ENCODE results near the gene CCNB1. TPM values are rescaled to one million over a fixed set of nuclear protein-coding genes. Genes with fewer than 3 reads are reported as not detected.
"Not testable (repeated sequence)": the region's sequence is repeated elsewhere in the genome, so short reads cannot be mapped to it uniquely, and the experiment has no call there.

Gene CCNB1
- total and polyA plus RNA-seq, 8 donors, result 6.2 to 34.4 (median 14.4) TPM; not detected in 1

DNA sequence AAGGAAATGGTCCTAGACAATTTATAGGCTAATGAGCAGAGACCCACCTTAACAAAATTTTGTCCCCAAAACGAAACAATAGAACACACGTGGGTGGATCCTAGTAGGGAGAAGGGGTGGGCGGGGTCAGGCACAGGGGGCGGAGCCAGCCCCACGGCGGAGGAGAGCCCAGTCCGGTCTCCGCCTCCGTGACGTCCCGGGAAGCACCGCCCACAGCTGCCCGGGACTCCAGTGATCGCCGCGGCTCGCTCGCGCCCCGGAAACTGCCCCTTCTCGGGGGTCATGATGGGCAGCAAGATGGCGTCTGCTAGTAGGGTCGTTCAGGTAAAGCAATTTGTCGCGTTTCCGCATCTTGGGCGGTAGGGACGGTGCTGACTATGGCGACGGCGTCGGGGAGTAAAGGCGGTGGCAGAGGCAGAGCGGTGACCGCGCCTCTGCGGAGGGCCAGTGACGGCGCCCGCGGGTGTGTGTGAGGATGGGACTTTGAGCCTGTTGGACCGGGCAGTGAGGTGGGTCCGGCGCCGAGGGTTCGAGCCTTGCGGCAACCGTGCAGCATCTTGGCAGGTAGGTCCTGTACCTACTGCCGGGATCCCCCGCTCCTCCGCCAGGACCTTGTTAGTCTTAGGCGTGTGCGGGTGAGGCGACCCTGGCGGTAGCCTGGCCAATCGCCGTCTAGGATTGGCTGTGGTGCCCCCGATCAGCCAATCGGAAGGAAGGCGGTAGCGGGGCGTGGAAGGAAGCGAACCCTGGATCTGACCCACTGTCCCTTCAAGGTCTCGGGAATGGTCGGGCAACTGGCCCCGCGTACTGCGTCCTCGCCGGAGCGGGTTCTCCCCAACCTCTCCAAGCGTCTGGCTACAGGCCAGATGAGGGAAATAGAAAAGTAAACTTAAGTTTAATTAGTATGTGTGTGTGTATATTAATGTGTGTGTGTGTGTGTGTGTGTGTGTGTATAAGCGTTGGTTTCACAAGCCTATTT, 50.9 kb downstream of the CCNB1 start:
- Histone ChIP-seq H3K27me3 (no peaks in the 10 kb centered on the region), H3K36me3 (no peaks in the 10 kb centered on the region), H3K9me3 (no peaks in the 10 kb centered on the region), H3K4me1 (peaks cover 9 to 23% (median 19%) of the 10 kb centered on the region in 4 donors), H3K27ac (peak overlapping the region; percentile 95 to 98 (median 97)), H3K4me3 (peak overlapping the region; percentile 84 to 99 (median 99))
- peak; percentile 98 to 99 for DNase-seq
- TF ChIP-seq POLR2A (IDR thresholded peaks at IDR 0.05), result peak in 1 of 4 donors; percentile 89
- TF ChIP-seq POLR2AphosphoS5 (IDR thresholded peaks at IDR 0.05), result peak; percentile 76 to 91 (median 91)
- TF ChIP-seq EP300 (IDR thresholded peaks at IDR 0.05), result no peak
- TF ChIP-seq, protein P1, sequence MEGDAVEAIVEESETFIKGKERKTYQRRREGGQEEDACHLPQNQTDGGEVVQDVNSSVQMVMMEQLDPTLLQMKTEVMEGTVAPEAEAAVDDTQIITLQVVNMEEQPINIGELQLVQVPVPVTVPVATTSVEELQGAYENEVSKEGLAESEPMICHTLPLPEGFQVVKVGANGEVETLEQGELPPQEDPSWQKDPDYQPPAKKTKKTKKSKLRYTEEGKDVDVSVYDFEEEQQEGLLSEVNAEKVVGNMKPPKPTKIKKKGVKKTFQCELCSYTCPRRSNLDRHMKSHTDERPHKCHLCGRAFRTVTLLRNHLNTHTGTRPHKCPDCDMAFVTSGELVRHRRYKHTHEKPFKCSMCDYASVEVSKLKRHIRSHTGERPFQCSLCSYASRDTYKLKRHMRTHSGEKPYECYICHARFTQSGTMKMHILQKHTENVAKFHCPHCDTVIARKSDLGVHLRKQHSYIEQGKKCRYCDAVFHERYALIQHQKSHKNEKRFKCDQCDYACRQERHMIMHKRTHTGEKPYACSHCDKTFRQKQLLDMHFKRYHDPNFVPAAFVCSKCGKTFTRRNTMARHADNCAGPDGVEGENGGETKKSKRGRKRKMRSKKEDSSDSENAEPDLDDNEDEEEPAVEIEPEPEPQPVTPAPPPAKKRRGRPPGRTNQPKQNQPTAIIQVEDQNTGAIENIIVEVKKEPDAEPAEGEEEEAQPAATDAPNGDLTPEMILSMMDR (IDR thresholded peaks at IDR 0.05), result peak in 4 of 7 experiments; percentile 19 to 60 (median 29)
- intact Hi-C loops (cut with DNase I; ENCODE audit: low total_unique reads), result no loop called here
- WGBS, 5 donors, result 0 to 1% (median 0%) methylated on average over 28 to 73 of the region's 73 CpGs

- H3K36me3 ChIP-seq, result peaks cover 0 to 9% (median 6%) of the 10 kb centered on the region in 4 donors
- intact Hi-C loops (cut with DNase I; ENCODE audit: low total_unique reads), result no loop called here
These were observed 53.0 kb downstream of the CCNB1 start for GRCh38 chr5:69219939-69220338.

GRCh38 chr5:69220371-69220770, 53.4 kb downstream of the CCNB1 start:
- H3K27me3 ChIP-seq; intact Hi-C loops (cut with DNase I; ENCODE audit: low total_unique reads); H3K9me3 ChIP-seq; DNase-seq; H3K4me3 ChIP-seq; H3K27ac ChIP-seq: not testable (repeated sequence)
- Histone ChIP-seq H3K4me1 (peaks cover 9 to 23% (median 19%) of the 10 kb centered on the region in 4 donors), H3K36me3 (peaks cover 0 to 12% (median 9%) of the 10 kb centered on the region in 4 donors)
- 92 to 98% (median 96%) methylated on average over 17 to 18 of the region's 18 CpGs for WGBS, 5 donors

More at GRCh38 chr5:69219939-69220338, 53.0 kb downstream of the CCNB1 start:
- Histone ChIP-seq H3K27ac (no peak overlapping the region), H3K9me3 (no peaks in the 10 kb centered on the region), H3K4me1 (peaks cover 9 to 23% (median 19%) of the 10 kb centered on the region in 4 donors), H3K27me3 (no peaks in the 10 kb centered on the region), H3K4me3 (no peak overlapping the region)
- no peak for DNase-seq
- TF ChIP-seq EP300 (IDR thresholded peaks at IDR 0.05), result no peak
- TF ChIP-seq POLR2A (IDR thresholded peaks at IDR 0.05), result no peak
- TF ChIP-seq, protein P1 (IDR thresholded peaks at IDR 0.05), result no peak
- no peak for TF ChIP-seq POLR2AphosphoS5 (IDR thresholded peaks at IDR 0.05)

- H3K9me3 ChIP-seq; intact Hi-C loops (cut with DNase I; ENCODE audit: low total_unique reads); H3K4me3 ChIP-seq; H3K27me3 ChIP-seq; H3K27ac ChIP-seq; DNase-seq: not testable (repeated sequence)
- WGBS, 5 donors, result 67 to 83% (median 73%) methylated on average over 5 to 9 of the region's 9 CpGs
- H3K4me1 ChIP-seq, result peaks cover 9 to 23% (median 19%) of the 10 kb centered on the region in 4 donors
- H3K36me3 ChIP-seq, result peaks cover 0 to 12% (median 10%) of the 10 kb centered on the region in 4 donors
These were observed 53.9 kb downstream of the CCNB1 start for GRCh38 chr5:69220833-69221232.

DNA sequence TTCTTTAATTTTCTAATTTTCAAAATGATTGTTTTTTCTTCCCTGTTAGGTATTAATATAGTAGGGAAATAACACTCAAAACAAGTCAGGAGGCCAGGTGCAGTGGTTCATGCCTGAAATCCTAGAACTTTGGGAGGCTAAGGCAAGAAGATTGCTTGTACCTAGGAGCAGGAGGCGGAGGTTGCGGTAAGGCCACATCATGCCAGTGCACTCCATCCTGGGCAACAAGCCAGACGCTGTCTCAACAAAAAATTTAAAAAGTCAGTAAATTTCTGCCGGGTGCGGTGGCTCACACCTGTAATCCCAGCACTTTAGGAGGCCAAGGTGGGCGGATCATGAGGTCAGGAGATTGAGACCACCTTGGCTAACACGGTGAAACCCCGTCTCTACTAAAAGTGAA, 57.6 kb downstream of the CCNB1 start:
- WGBS, 5 donors, result 91 to 97% (median 96%) methylated on average over 8 of the region's 8 CpGs
- H3K27me3 ChIP-seq, result no peaks in the 10 kb centered on the region
- H3K4me1 ChIP-seq, result peaks cover 0 to 4% (median 1%) of the 10 kb centered on the region in 4 donors
- TF ChIP-seq POLR2AphosphoS5 (IDR thresholded peaks at IDR 0.05) (no peak), EP300 (IDR thresholded peaks at IDR 0.05) (no peak), POLR2A (IDR thresholded peaks at IDR 0.05) (no peak)
- TF ChIP-seq, protein P1 (IDR thresholded peaks at IDR 0.05), result no peak
- H3K27ac ChIP-seq, result no peak overlapping the region
- no peak for DNase-seq
- H3K9me3 ChIP-seq, result no peaks in the 10 kb centered on the region
- peaks cover 17 to 45% (median 43%) of the 10 kb centered on the region in 4 donors for H3K36me3 ChIP-seq
- intact Hi-C loops (cut with DNase I; ENCODE audit: low total_unique reads), result no loop called here
- no peak overlapping the region for H3K4me3 ChIP-seq

Data from stomach (tissue), 9 donors.